A204.1 (cell line): Measurements from ENCODE around the gene SSRP1.
"Not testable (repeated sequence)": the region's sequence is repeated elsewhere in the genome, so short reads cannot be mapped to it uniquely, and the experiment has no call there.

ENCODE experiments used
- FAIRE-seq: peaks from 2 replicates; lab custom pipeline; 2012; peaks lifted over from hg19 to GRCh38; lab: Jason Lieb, UNC

The SSRP1 gene, protein sequence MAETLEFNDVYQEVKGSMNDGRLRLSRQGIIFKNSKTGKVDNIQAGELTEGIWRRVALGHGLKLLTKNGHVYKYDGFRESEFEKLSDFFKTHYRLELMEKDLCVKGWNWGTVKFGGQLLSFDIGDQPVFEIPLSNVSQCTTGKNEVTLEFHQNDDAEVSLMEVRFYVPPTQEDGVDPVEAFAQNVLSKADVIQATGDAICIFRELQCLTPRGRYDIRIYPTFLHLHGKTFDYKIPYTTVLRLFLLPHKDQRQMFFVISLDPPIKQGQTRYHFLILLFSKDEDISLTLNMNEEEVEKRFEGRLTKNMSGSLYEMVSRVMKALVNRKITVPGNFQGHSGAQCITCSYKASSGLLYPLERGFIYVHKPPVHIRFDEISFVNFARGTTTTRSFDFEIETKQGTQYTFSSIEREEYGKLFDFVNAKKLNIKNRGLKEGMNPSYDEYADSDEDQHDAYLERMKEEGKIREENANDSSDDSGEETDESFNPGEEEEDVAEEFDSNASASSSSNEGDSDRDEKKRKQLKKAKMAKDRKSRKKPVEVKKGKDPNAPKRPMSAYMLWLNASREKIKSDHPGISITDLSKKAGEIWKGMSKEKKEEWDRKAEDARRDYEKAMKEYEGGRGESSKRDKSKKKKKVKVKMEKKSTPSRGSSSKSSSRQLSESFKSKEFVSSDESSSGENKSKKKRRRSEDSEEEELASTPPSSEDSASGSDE

DNA sequence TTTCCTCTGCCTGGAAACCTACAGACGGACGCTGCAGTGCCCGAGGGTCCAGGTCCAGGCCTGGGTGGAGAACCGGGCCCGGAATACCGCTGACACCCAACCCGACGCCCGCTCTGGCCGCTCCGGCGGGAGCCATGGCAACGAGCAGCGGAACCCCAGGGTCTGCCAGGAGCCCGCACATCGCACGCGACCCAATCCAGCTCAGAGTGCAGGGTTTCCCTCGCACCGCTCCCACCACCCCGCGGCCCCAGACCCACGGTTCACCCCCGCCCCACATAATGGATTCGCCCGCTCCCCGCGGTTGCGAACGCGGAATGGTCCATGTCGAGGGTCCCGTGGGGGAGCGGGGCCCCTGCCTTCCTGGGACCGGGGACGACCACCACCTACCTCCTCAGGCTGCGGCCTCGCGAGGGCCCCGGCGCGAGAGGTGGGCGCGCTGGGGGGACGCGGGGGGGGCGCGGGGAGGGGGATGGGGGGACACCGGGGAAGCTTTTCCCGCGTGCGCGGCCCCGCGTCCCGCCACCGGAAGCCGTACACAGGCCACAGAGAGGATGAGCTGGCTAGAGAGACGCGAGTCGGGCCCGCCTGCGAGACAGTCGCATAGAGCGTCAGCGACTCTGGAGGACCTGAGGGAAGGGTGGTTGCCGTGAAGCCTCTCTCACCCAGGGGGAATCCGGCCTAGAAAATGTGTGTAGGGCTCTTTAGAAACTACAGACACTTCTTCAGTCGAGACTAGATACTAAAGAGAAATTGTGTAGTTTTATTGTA is at the start of gene SSRP1:
SSRP1 (minus strand) TSS at position 550 of the 768 bp plus-strand sequence. CDS start 771 bp downstream, outside the sequence.
- no peak for FAIRE-seq

DNA sequence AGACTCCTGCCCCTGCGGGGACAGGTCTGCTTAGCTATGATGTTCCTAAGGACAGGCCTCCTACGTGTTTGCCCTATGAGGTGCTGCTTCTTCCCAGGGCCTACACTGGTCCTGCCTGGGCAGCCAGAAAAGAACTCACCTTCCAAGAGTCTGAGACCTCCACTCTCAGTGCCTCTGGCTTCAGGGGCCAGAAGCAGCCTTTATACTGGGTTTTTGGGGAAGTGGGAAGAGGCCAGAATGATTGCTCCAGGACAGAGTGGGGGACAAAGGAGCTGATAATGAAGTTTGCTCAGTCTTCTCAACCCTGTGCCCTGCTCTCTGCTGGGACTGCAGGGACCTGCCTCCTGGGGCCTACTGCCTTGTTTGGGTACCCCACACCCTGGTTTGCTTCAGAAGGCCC is 45.3 kb upstream of the SSRP1 start, which contains the start of gene PRG3:
PRG3 (minus strand) TSS at position 176 of the 400 bp plus-strand sequence. CDS start 442 bp downstream, outside the sequence.
- FAIRE-seq: no peak

DNA sequence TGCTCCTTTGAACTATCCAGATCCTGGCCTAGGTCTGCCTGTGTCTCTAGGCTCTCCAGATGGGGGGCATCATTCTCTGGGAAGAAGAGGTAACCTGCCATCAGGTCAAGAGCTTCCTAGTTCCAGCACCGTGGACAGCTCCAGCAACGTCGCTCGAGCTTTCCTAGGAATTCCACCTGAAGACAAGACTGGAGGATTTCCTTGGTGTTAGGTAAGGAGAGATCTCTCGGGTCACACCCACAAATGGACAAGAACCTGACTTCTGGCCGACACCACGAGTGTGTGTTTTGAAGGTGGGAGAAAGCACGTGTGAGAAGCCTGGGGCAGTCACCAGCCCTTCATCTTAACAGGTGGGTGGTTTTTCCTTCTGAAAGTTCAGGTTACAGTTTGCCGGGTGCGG is 44.0 kb upstream of the SSRP1 start:
- no peak for FAIRE-seq

DNA sequence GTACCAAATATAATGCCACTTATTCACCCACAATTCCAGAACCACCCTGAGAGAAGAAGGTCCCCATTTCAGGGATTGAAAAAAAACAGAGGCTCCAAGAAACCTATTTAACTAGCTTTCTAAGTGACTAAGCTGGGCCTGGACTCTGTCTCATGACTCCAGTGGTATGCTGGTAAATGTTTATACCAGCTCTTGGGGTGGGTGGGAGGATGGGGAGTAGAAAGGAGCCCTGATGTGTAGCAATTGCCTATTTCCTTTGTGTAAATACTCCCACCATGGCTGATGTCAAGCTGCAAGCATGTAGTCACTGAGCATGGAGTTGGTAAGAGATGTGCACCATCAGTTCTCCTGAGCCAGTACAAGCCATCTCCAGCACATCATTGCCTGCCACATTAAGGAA is 42.5 kb upstream of the SSRP1 start:
- FAIRE-seq: no peak

DNA sequence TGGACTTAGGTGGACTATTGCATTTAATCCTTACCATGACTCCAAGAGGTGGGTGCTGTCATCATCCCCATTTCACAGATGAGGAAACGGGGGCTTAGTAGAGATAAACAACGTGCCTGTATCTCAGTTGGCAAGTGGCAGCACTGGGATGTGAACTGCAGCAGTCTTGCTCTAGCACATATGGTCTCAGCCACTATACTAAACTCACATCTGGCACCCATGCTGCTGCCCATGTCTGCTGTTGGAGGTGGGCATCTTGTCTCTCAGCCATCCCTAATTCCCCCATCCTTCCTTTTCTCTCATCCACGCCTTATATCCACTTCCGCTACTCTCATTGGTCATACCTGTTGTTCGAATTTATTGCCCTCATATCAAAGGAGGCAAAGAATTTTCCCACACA is 41.4 kb upstream of the SSRP1 start:
- no peak for FAIRE-seq

DNA sequence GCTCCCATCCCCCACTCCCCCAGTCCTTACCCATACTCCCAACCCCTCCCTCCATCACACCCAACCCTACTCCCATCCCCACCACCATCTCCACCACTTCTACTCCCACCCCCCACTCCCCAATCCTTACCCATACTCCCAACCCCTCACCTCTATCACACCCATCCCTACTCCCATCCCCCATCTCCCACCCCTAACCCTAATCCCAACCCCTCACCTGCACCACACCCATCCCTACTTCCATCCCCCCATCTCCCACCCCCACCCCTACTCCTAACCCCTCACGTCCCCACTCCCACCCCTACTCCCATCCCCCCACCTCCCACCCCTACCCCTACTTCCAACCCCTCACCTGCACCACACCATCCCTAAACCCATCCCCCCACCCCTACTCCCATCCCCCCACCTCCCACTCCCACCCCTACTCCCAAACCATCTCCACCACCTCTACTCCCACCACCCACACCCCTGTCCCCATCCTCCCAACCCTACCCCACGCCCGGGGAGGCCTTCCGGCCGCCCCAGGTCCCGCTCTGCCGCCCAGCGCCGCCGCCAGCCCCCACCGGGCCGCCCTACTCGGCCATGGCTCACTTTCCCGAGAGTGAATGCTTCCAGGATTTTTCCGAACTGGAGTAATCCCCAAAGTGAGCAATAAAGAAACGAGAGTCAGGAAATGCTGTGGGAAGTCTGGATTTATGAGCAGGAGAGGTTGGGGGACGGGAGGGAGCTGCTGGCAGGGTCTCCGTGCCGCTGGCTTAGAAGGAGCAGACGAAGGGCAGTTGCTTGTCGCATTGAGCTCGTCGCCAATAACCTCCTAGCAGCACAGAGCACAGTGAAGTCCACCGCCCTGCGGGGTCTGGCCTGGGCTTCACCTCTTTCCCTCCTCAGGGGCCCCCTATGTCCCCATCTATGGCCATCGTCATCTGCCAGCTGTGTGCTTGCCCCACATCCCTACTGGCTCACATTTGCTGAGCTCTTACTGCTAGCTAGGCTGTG is 40.7 kb upstream of the SSRP1 start:
- no peak for FAIRE-seq

DNA sequence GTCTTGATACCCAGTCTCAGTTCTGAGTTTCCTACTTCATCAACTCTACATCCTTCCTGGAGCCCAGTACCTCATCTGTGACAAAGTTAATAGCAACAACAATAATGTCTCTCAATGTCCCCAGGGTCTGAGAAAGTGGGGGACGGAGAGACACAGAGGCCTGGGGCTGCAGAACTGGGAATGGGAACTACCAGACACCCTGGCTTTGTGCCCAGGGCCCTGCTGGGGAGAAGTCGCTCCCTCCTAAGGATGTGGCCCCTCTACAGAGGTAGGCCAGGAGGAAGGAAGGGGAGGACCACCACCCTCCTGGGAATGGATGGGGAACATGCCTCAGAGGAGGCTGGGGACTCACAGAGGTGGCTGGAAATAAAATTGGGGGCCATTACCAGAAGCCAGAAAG is 39.8 kb upstream of the SSRP1 start:
- no peak for FAIRE-seq

DNA sequence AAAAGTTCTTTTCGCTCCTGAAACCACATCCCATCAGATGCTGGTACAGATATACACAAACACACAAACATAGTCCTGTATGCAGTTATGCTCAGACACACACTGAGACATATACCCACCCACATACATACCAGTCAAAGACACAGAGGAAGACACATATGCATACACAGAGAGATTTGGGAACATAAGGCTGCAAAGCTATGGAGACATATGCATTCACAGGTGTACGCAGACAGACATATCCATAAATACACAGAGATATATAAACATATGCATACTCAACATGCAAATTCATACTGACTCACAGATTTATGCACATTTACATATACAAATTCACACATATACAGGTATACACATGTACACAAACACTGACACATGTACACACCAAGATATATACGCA is 39.3 kb upstream of the SSRP1 start:
- no peak for FAIRE-seq

DNA sequence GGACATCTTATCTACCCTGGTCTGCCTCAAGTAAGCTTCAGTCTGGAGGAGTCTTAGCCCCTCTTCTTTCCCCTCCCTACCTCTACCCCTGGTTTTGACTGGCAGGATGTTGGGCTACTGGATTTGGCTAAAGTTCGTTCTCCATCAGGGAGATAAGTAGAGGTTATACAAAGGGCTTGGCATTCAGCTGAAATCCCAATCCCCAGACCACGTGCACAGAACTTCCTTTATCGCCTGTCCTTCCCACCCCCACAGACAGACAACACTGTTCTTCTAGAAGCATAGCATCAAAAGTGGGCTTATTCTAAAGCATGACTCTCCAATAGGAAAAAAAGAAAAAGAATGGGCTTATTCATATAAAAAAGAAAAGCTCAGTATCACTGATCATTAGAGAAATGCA is 37.5 kb upstream of the SSRP1 start:
- FAIRE-seq: no peak

DNA sequence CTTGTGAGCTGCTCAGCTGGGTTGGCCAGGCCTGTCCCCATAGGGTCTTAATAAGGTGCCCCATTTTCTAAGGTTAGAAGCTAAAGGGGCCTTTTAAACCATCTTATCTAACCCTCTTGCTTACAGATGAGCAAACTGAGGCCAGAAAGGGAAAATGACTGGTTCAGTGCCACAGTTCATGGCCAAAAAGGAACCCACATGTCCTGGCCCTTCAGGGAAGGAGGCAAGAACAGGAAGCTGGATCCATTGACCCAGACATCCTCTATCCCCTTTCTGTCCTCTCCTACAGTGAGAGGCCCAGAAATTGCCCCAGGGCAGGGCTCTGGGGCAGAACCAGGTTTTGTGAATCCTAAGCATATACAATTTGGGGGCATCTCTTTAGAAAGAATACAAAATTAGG is 35.2 kb upstream of the SSRP1 start:
- FAIRE-seq: no peak

DNA sequence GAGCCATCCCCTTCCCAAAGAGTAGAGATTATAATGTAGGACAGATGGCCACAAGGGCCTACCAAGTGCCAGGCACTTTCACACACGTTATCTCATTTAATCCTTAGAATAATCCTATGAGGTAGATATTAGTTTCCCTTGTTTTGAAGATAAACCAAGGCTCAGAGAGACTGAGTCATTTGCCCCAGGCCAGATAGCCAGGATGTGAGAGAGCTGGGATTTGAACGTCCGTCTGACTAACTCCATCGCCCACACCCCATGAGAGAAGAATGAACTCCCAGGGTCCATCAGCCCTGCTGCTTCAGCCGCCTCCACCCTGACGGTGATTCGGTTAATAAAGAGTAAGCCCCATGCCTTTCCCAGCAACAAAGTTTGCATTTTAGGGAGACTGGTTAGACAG is 34.6 kb upstream of the SSRP1 start:
- no peak for FAIRE-seq

DNA sequence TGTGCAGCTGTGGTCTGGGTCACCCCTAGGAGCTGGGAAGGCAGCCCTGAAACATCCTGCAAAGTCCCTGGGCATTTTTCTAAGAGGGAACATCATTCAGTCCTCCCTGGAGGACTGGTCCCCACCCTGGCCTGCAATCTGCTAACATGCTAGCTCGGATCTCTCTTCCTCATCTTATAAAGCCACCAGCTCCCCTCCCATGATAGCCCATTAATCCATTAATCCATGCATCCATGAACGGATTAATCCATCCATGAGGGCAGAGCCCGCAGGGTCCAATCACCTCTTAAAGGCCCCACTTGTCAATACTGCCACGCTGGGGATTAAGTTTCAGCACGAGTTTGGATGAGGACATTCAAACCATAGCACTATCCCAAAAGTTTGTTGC is 33.1 kb upstream of the SSRP1 start:
- no peak for FAIRE-seq

DNA sequence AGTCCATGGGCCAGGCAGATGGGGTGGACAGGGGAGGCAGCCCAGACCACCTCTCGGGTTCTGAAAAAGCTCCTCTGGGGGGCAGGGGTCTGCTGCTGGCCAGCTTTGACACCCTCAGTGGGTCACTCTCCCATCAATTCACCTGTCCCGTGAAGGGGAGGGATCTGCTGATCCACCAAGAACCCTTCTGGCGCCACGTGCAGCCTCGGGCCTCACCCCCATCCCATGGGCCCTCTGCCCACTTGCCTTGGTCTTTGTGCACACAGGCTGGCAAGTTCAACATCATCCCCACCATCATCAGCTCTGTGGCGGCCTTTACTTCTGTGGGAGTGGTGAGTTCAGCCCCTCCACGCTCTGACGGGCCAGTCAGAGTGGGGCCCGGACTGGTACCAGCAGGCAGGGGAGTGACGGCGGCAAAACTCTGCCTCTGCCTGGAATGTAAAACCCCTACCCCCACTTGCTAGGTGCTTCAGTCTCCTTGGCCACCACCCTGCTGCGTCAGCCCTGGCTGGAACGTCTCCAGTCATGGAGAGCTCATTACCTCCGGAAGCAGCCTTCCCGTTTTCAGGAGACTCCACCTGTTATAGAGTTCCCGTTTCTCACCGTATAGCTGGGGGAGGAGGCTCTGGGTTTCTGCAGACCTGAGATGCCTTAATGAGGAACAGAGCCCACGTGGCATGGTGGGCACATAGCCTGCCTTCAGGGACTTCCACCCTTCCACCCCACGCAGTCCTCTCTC is 32.6 kb upstream of the SSRP1 start:
- FAIRE-seq: no peak

DNA sequence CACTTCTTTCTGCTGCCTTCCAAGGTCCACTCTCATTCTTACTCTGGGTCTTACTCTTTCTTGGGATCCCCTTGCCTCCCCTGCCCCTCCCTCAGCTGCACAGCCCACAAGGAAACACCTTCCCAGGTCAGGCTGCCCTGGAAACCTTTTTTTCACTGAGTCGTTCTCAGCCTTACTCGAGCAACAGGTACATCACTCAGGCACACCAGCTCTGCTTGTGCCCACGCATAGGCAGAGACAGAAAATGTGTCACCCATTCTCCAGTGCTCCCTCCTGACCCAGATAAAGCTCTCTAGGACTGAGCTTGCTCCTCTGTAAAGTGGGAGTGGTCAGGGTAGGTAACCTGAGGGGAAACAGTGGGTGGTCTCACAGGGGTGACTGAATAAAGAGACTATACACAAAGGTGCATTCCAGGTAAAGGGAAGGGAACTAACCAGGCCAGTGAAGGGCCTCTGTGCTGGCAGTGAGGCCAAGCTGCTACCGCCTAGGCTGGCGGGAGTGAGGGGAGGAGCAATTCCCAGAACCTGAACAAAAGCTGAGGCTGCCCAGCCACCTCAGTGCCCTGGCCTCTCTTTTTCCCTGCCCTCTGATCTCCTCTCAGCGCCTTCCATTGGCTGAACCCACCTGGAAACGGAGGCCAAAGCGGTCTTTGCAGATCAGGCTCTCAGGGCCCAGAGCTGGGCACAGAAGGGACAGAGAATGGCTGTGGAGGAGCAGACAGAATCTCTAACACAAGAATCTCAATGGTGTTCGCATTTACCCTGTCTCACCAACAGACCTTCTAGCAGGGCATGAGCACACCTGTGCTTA is 29.4 kb upstream of the SSRP1 start:
- no peak for FAIRE-seq

DNA sequence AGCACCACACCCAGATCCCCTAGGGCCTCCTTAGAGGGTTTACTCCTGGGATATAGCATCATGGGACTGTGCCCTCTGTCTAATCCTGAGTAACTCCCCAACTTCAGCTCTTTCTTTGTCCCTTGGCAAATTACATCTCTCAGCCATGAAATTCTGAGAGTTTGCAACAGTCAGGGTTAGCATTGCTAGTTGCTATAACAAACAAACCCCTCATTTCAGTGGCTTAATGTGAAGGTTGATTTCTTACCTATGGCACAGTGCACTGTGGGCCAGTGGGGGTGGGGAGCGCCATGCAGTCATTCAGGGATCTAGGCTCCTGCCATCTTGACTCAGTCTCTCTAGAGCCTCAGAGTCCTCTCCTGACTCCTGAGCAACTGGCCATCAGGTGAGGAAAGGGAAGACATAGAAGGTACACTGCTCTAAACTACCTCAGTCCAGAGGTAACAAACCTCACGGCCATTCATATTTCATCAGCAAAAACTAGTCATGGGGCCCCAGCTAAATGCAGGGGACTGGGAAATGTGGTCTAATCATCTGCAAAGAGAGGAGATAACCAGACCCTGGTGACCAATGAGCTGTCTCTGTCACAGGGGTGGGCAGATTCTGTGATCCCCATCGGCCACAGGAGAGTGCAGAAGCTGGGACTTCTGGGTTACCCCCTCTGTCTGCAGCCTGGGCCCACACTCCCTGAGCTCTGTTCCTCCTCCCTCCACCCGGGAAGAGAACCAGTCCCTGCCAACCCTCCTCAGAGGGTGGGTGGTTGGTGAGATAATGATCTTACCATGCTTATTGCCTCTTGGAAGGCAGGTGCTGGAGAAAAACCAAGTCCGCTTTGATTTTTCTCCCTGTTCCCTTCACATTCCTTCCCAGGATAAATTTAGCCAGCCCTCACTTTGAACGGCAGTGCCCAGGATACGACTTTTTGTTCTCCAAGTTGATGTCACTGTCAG is 27.7 kb upstream of the SSRP1 start:
- no peak for FAIRE-seq

DNA sequence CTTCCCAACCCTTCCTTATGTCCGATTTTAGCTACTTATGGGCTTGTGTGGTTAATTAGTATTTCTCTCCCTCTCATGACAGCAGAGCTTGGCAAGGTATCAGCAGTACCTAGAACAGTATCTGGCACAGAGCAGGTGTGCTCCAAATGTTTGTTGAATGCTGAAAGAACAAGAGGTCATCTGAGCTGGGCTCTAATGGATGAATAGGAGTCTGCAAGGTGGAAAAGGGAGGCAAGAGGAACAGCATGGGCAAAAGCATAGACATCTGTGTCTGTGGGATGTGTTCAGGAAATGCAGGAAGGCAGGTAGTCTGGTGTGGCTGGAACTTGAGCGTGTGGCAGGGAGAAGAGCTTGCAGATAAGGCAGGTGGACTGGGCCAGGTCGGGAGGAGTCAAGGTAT is 26.2 kb upstream of the SSRP1 start:
- no peak for FAIRE-seq

DNA sequence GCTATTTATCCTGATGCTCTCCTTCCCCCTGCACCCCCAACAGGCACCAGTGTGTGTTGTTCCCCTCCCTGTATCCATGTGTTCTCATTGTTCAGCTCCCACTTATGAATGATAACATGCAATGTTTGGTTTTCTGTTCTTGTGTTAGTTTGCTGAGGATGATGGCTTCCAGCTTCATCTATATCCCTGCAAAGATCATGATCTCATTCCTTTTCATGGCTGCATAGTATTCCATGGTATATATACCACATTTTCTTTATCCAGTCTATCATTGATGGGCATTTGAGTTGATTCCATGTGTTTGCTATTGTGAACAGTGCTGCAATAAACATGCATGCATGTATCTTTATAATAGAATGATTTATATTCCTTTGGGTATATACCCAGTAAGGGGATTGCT is 25.7 kb upstream of the SSRP1 start:
- not testable (repeated sequence) for FAIRE-seq

DNA sequence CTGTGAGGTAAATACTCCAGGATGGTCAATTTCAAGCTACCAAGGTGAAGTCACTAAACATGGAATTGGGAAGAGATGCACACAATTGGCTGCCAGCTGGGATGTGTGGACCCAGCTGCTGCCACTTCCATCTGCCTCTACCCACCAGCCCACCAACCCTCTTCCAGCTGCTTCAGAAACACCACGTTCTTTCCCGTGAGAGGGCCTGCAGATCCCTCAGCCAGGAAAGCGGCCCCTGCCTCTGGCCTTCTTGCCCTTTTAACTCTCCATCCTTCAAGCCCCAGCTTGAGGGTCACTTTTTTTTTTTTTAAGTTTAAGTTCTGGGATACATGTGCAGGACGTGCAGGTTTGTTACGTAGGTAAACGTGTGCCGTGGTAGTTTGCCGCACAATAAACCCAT is 25.3 kb upstream of the SSRP1 start:
- no peak for FAIRE-seq
